ENCODE data around the gene GALNT11.

DNA sequence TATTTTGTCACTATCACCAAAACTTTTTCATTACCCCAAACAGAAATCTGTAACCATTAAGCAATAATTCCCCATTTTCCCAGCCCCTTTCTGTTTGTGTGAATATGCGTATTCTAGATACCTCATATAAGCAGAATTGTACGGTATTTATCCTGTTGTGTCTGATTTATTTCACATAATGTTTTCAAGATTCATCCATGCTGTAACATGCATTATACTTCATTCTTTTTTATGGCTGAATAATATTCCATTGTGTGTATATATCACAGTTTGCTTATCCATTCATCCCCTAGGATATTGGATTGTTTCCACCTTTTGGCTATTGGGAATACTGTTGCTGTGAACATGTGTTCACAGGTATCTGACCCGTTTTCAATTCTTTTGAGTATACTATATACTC, 26.5 kb downstream of the GALNT11 start:
- TF ChIP-seq, protein P1, sequence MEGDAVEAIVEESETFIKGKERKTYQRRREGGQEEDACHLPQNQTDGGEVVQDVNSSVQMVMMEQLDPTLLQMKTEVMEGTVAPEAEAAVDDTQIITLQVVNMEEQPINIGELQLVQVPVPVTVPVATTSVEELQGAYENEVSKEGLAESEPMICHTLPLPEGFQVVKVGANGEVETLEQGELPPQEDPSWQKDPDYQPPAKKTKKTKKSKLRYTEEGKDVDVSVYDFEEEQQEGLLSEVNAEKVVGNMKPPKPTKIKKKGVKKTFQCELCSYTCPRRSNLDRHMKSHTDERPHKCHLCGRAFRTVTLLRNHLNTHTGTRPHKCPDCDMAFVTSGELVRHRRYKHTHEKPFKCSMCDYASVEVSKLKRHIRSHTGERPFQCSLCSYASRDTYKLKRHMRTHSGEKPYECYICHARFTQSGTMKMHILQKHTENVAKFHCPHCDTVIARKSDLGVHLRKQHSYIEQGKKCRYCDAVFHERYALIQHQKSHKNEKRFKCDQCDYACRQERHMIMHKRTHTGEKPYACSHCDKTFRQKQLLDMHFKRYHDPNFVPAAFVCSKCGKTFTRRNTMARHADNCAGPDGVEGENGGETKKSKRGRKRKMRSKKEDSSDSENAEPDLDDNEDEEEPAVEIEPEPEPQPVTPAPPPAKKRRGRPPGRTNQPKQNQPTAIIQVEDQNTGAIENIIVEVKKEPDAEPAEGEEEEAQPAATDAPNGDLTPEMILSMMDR (IDR thresholded peaks at IDR 0.05; ENCODE audit: low read length) = no peak
- TF ChIP-seq EZH2 (IDR thresholded peaks at IDR 0.05; ENCODE audit: borderline replicate concordance, low read length) = no peak

Data from OCI-LY1 (cell line).